HG03139 (cell line): ENCODE measurements around the gene GJC1.

Source experiments
- ATAC-seq: cut with Tn5 transposase; IDR thresholded peaks from one replicate; pipeline ENCODE4 v1.9.1; 2021; ENCODE audit not compliant: unreplicated experiment

The GJC1 gene

GRCh38 chr17:44804302-44805089, 25.6 kb downstream of the GJC1 start:
- ATAC-seq: no peak

- no peak for ATAC-seq
These were observed 28.2 kb downstream of the GJC1 start for GRCh38 chr17:44801880-44802279.

- ATAC-seq: no peak
These were observed 31.7 kb downstream of the GJC1 start for GRCh38 chr17:44798356-44798755.

- ATAC-seq: no peak
These were observed 32.3 kb downstream of the GJC1 start for GRCh38 chr17:44797802-44798201.

GRCh38 chr17:44796731-44797130, 33.4 kb downstream of the GJC1 start:
- ATAC-seq: no peak

- ATAC-seq: no peak
These were observed 34.2 kb downstream of the GJC1 start for GRCh38 chr17:44795928-44796327.

- ATAC-seq: no peak
These were observed 34.7 kb downstream of the GJC1 start for GRCh38 chr17:44795421-44795820.

GRCh38 chr17:44794851-44795413, 35.2 kb downstream of the GJC1 start:
- no peak for ATAC-seq

GRCh38 chr17:44793885-44794842, 35.9 kb downstream of the GJC1 start:
- ATAC-seq: no peak

- ATAC-seq: no peak
These were observed 37.8 kb downstream of the GJC1 start for GRCh38 chr17:44792276-44792675.

GRCh38 chr17:44788139-44788538, 41.9 kb downstream of the GJC1 start:
- no peak for ATAC-seq

- ATAC-seq: no peak
These were observed 42.7 kb downstream of the GJC1 start for GRCh38 chr17:44787271-44787940.

- ATAC-seq: no peak
These were observed 43.5 kb downstream of the GJC1 start for GRCh38 chr17:44786551-44787081.

- ATAC-seq: no peak
These were observed 44.2 kb downstream of the GJC1 start for GRCh38 chr17:44785921-44786320.

GRCh38 chr17:44782326-44782850, 47.7 kb downstream of the GJC1 start:
- ATAC-seq: no peak

GRCh38 chr17:44781551-44782325, 48.3 kb downstream of the GJC1 start:
- ATAC-seq: no peak

- ATAC-seq: no peak
These were observed 49.1 kb downstream of the GJC1 start for GRCh38 chr17:44780845-44781480.

GRCh38 chr17:44780161-44780560, 49.9 kb downstream of the GJC1 start:
- ATAC-seq: no peak
